ENCODE data around the gene DACT3. TPM values are rescaled to one million over a fixed set of nuclear protein-coding genes. Genes with fewer than 3 reads are reported as not detected.

DACT3 gene
- 31.0 TPM for total RNA-seq

- DNase-seq (ENCODE audit: low spot score): peak; percentile 100
These were observed at the start of gene DACT3 for GRCh38 chr19:46661020-46661731. Gene DACT3 (minus strand): TSS chr19:46661182. CDS start chr19:46661064, 118 bp downstream.

GRCh38 chr19:46710687-46711086 is 49.7 kb upstream of the DACT3 start:
- DNase-seq (ENCODE audit: low spot score): no peak

- peak; percentile 72 for DNase-seq (ENCODE audit: low spot score)
These were observed 43.5 kb upstream of the DACT3 start for GRCh38 chr19:46704379-46705076.

- DNase-seq (ENCODE audit: low spot score): no peak
These were observed 39.7 kb upstream of the DACT3 start for GRCh38 chr19:46700704-46701103.

GRCh38 chr19:46698395-46699321 is 37.7 kb upstream of the DACT3 start:
- DNase-seq (ENCODE audit: low spot score): no peak

GRCh38 chr19:46697204-46697960 is 36.4 kb upstream of the DACT3 start:
- DNase-seq (ENCODE audit: low spot score): peak; percentile 86

- DNase-seq (ENCODE audit: low spot score): no peak
These were observed 35.9 kb upstream of the DACT3 start for GRCh38 chr19:46696866-46697203.

- no peak for DNase-seq (ENCODE audit: low spot score)
These were observed 35.1 kb upstream of the DACT3 start for GRCh38 chr19:46696052-46696451.

GRCh38 chr19:46693760-46694159 is 32.8 kb upstream of the DACT3 start:
- no peak for DNase-seq (ENCODE audit: low spot score)

- DNase-seq (ENCODE audit: low spot score): no peak
These were observed 32.1 kb upstream of the DACT3 start for GRCh38 chr19:46692918-46693722.

GRCh38 chr19:46691948-46692347 is 31.0 kb upstream of the DACT3 start:
- no peak for DNase-seq (ENCODE audit: low spot score)

GRCh38 chr19:46691104-46691503 is 30.1 kb upstream of the DACT3 start:
- DNase-seq (ENCODE audit: low spot score): no peak

- no peak for DNase-seq (ENCODE audit: low spot score)
These were observed 28.4 kb upstream of the DACT3 start for GRCh38 chr19:46689358-46689757.

- DNase-seq (ENCODE audit: low spot score): no peak
These were observed 26.6 kb upstream of the DACT3 start for GRCh38 chr19:46687438-46688145.

- DNase-seq (ENCODE audit: low spot score): no peak
These were observed 24.2 kb upstream of the DACT3 start for GRCh38 chr19:46685189-46685588.

GRCh38 chr19:46678110-46678732 is 17.2 kb upstream of the DACT3 start:
- no peak for DNase-seq (ENCODE audit: low spot score)

GRCh38 chr19:46674416-46675178 is 13.6 kb upstream of the DACT3 start:
- no peak for DNase-seq (ENCODE audit: low spot score)

- DNase-seq (ENCODE audit: low spot score): no peak
These were observed 9.8 kb upstream of the DACT3 start for GRCh38 chr19:46670813-46671212.

GRCh38 chr19:46668662-46669061 is 7.7 kb upstream of the DACT3 start:
- DNase-seq (ENCODE audit: low spot score): no peak

Measured in mucosa of gallbladder (tissue), 1 donor.